ENCODE data around the gene ZPLD1.

Gene ZPLD1

GRCh38 chr3:102511639-102512038 is 76.8 kb downstream of the ZPLD1 start:
- DNase-seq = no peak
- in situ Hi-C loops (cut with HindIII; ENCODE audit: low pct_ligation_motif_present, low pct_unique_long_range_greater_than_20kb, low sequenced_read_pairs) = no loop called here

- DNase-seq = no peak
- in situ Hi-C loops (cut with HindIII; ENCODE audit: low pct_ligation_motif_present, low pct_unique_long_range_greater_than_20kb, low sequenced_read_pairs) = no loop called here
Measured at GRCh38 chr3:102512734-102513504, 78.1 kb downstream of the ZPLD1 start.

GRCh38 chr3:102514241-102514640 is 79.4 kb downstream of the ZPLD1 start:
- in situ Hi-C loops (cut with HindIII; ENCODE audit: low pct_ligation_motif_present, low pct_unique_long_range_greater_than_20kb, low sequenced_read_pairs) = no loop called here
- no peak for DNase-seq

GRCh38 chr3:102521246-102521645 is 86.4 kb downstream of the ZPLD1 start:
- DNase-seq = no peak
- in situ Hi-C loops (cut with HindIII; ENCODE audit: low pct_ligation_motif_present, low pct_unique_long_range_greater_than_20kb, low sequenced_read_pairs) = no loop called here

- in situ Hi-C loops (cut with HindIII; ENCODE audit: low pct_ligation_motif_present, low pct_unique_long_range_greater_than_20kb, low sequenced_read_pairs) = loop anchor here (25.0 kb wide), 1 partner anchor 288 kb away; no protein-coding TSS in a partner anchor
- DNase-seq = no peak
Measured at GRCh38 chr3:102525624-102526023, 90.8 kb downstream of the ZPLD1 start.

GRCh38 chr3:102526865-102527264 is 92.0 kb downstream of the ZPLD1 start:
- no peak for DNase-seq
- in situ Hi-C loops (cut with HindIII; ENCODE audit: low pct_ligation_motif_present, low pct_unique_long_range_greater_than_20kb, low sequenced_read_pairs) = loop anchor here (25.0 kb wide), 1 partner anchor 290 kb away; no protein-coding TSS in a partner anchor

- in situ Hi-C loops (cut with HindIII; ENCODE audit: low pct_ligation_motif_present, low pct_unique_long_range_greater_than_20kb, low sequenced_read_pairs) = loop anchor here (25.0 kb wide), 1 partner anchor 291 kb away; no protein-coding TSS in a partner anchor
- no peak for DNase-seq
Measured at GRCh38 chr3:102528727-102529126, 93.9 kb downstream of the ZPLD1 start.
